Ammon's horn (tissue), 1 donor: ENCODE results near the gene CLEC4C.
"Not testable (repeated sequence)": the region's sequence is repeated elsewhere in the genome, so short reads cannot be mapped to it uniquely, and the experiment has no call there.

Source experiments
- DNase-seq: peaks from one replicate; pipeline ENCODE4 v3.0.0-alpha.2; 2016; ENCODE audit warnings: low spot score

The CLEC4C gene

DNA sequence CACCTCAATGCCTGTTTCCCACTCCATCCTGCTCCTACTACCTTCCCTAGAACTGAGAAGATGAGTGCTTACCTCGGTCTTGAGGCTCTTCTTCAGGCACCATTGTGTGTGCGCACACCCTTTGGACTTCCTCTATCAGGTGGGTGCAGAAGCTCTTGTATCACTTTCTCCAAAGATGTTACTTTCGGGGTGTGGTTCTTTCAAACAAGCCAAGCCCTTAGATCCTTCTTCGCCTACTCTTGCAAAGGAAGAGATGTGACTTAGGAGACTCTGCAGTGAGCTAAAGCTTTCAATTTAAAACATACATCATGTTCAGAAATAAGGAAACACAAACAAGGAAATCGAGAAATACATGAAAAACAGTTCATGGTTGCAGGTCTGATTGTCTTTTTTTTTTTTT lies at the start of gene CLEC4C:
CLEC4C (minus strand) TSS at position 130 of the 400 bp plus-strand sequence; CDS start at position 103, 27 bp downstream.
- no peak for DNase-seq

GRCh38 chr12:7793211-7793610 lies 46.0 kb upstream of the CLEC4C start:
- DNase-seq: no peak

DNA sequence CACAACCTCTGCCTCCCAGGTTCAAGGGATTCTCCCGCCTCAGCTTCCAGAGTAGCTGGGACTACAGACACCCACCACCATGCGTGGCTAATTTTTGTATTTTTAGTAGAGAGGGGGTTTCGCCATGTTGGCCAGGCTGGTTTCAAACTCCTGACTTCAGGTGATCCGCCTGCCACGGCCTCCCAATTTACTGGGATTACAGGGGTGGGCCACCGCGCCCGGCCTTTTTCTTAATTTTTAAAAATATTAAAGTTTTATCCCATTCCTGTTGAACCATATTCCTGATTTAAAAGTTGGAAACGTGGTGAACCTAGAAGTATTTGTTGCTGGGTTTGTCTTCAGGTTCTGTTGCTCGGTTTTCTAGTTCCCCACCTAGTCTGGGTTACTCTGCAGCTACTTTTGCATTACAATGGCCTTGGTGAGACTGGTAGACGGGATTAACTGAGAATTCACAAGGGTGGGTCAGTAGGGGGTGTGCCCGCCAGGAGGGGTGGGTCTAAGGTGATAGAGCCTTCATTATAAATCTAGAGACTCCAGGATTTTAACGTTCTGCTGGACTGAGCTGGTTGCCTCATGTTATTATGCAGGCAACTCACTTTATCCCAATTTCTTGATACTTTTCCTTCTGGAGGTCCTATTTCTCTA lies 41.8 kb upstream of the CLEC4C start, which contains the start of gene NANOG:
NANOG (plus strand) TSS at position 519 of the 645 bp plus-strand sequence. CDS start 213 bp downstream, outside the sequence.
- not testable (repeated sequence) for DNase-seq

DNA sequence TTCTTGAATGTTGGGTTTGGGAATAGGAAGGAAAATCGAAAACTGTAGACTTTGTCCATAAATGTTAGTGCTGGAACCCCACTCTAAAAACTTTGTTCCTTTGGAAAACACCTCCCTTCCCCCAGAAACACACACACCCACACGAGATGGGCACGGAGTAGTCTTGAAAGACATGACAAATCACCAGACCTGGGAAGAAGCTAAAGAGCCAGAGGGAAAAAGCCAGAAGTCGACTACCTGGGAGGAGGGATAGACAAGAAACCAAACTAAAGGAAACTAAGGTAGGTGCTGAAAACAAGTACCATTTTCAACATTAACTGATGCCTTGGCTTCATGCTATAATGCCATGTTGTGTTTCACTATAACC lies 41.1 kb upstream of the CLEC4C start:
- DNase-seq: no peak

DNA sequence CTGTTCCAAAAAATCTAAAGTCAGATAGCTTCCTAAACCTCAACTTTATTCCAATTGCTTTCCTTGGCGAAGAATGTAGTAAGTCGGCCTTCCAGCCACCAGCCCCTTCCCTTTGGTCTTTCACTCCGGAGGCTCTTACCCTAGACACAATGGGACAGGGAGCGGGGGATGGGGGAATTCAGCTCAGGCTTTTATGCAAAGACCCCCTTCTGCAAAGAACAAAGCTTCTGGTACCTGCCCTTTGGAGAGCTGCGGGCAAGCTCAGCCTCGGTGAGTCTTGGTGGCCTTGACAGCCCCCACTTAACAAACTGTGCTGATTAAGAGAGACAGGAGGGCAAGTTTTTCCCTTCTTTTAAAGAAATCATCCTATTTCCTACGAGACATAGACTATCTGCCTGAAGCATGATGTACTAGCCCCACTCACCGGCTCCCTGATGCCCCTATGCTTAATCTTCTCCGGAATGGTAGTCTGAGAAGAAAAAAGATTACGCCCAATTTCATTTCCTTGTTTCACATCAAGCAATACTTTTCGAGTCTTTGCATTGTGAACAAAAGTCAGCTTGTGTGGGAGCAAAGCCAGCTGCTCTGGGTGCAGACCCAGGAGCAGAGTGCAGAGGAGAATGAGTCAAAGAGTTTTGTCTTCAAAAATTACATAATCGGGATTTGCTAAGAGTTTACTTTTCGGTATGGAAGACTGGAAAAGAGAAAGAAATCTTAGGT lies 40.6 kb upstream of the CLEC4C start:
- DNase-seq: no peak

DNA sequence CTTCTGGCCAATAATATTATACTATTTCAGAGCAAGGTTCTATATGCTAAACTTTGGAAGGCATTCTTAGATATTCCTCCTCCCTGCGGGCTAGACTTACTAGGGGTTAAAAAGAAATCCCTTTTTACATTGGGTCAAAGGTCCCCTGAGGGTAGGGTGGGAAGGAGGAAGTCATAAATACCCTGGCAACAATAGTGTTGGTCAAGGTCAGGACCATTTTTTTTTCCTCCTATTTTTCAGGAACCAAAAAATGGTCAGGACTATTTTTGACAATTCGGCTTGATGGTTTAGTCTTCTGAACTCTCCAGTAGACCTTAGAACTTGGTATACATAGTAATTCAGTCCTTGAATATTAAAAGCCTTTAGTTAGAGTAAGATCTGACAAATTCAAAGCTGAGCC lies 37.5 kb upstream of the CLEC4C start:
- DNase-seq: no peak

- not testable (repeated sequence) for DNase-seq
Measured at GRCh38 chr12:7783433-7783832, 36.3 kb upstream of the CLEC4C start.

DNA sequence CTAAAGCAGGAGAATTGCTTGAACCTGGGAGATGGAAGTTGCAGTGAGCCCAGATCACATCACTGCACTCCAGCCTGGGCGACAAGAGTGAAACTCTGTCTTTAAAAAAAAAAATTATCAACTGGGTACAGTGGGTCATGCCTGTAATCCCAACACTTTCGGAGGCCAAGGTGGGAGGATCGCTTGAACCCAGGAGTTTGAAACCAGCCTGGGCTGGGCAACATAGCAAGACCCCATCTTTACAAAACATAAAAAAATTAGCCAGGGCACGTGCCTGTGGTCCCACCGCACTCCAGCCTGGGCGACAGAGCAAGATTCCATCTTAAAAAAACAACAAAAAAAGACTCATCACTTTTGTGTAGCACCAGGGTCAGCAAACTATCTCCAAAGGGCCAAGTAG lies 34.9 kb upstream of the CLEC4C start:
- no peak for DNase-seq

GRCh38 chr12:7781274-7781673 lies 34.1 kb upstream of the CLEC4C start:
- DNase-seq: no peak

DNA sequence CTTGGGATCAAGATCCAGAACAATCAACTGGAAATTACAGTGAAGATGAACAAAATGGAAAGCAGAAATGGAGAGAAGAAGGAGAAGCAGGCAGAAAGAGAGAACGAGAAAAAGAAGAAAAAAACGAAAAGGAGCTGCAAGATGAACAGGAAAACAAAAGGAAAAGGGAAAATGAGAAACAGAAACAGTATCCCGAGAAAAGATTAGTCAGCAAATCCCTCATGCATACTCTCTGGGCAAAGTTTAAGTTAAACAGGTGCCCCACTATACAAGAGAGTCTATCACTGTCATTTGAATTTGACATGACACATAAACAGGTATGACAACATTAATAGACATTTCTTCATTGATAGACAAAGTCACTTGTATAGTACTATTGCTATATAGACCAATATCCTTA lies 22.8 kb upstream of the CLEC4C start:
- DNase-seq: no peak

DNA sequence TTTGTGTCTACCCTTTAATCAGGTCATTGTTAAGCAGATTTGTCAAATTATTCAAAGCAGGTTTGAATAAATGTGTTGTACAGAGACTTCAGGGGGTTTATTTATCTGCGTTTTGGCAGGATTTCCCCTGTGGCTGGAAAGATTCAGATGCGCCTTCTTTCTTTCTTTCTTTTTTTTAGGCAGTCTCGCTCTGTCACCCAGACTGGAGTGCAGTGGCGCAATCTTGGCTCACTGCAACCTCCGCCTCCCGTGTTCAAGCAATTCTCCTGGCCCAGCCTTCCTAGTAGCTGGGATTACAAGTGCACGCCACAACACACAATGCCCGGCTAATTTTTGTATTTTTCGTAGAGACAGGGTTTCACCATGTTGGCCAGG lies 11.6 kb upstream of the CLEC4C start:
- no peak for DNase-seq

DNA sequence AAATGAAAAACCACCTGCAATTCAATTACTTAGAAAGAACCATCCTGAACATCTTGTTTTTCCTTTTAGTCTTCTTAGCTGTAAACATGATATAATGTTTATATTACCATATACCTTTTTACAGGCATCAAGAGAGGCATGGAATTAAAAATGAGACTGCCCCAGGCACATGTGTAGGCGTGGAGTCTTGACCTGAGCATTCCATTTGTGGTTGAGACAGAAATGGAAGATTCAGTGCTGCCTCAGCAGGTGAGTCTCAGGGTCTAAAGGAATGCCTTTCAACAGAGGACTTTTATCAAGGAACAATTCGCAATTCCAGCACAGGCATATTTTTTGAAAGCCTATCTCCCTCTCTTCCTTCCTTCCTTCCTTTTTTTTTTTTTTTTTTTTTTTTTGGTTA lies 9.8 kb upstream of the CLEC4C start:
- DNase-seq: no peak

GRCh38 chr12:7755668-7756067 lies 8.5 kb upstream of the CLEC4C start:
- DNase-seq: not testable (repeated sequence)

DNA sequence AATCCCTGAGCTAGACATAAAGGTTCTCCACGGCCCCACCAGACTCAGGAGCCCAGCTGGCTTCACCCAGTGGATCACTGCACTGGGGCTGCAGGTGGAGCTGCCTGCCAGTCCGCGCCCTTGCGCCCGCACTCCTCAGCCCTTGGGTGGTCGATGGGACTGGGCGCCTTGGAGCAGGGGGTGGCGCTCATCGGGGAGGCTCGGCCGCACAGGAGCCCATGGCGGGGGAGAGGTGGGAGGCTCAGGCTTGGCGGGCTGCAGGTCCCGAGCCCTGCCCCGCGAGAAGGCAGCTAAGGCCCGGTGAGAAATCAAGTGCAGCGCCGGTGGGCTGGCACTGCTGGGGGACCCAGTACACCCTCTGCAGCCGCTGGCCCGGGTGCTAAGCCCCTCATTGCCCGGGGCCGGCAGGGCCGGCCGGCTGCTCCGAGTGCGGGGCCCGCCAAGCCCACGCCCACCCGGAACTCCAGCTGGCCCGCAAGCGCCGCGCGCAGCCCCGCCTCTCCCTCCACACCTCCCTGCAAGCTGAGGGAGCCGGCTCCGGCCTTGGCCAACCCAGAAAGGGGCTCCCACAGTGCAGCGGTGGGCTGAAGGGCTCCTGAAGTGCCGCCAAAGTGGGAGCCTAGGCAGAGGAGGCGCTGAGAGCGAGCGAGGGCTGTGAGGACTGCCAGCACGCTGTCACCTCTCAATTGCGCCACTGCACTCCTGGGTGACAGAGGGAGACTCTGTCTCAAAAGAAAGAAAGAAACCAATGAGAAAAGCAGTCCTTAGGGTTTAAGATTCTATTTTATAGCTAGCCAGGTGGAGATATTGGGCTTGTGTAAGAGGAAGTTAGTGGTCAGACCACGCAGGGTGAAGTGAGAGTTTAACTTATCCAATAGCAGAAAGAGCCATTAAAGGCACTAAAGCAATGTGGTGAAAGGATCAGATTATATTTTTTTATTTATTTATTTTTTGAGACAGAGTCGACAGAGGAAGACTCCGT lies 5.1 kb upstream of the CLEC4C start:
- DNase-seq: not testable (repeated sequence)

- no peak for DNase-seq
Measured at GRCh38 chr12:7751394-7751793, 4.2 kb upstream of the CLEC4C start.

- no peak for DNase-seq
Measured at GRCh38 chr12:7750350-7750749, 3.2 kb upstream of the CLEC4C start.

DNA sequence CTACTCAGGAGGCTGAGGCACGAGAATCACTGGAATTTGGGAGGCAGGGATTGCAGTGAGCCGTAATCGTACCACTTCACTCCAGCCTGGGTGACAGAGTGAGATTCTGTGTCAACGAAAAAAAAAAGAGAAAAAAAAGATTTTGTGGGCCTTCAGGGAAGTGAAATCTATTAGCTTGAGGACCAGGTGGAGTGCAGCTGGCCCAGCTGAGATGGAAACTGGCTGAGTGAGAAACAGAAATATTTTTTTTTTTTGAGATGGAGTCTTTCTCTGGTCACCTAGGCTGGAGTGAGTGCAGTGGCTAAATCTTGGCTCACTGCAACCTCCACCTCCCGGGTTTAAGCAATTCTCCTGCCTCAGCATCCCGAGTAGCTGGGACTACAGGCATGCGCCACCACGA lies 2.3 kb upstream of the CLEC4C start:
- DNase-seq: no peak

- DNase-seq: no peak
Measured at GRCh38 chr12:7748852-7749251, 1.7 kb upstream of the CLEC4C start.

- DNase-seq: no peak
Measured at GRCh38 chr12:7732993-7733392, 14.2 kb downstream of the CLEC4C start.

GRCh38 chr12:7731486-7731885 lies 15.7 kb downstream of the CLEC4C start:
- DNase-seq: no peak

- DNase-seq: not testable (repeated sequence)
Measured at GRCh38 chr12:7730984-7731383, 16.2 kb downstream of the CLEC4C start.

DNA sequence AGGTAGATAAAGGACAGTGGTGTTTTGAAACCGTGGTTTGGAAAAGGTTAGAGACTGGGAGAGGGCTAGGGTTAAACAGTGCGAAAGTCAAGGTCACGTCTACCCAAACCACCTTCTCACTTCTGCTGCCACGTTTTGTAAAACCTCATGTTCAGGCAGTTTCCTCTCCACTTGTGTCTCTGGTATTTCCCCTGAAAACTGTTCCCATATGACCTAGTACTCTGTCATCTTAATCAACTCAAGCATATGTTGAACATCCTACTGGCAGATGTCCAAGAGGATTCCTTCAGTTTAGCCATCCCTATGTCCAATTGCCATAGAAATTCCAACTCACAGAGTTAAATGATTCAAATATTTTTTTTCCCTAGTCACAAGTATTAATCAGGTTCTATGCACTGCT lies 17.4 kb downstream of the CLEC4C start:
- no peak for DNase-seq

DNA sequence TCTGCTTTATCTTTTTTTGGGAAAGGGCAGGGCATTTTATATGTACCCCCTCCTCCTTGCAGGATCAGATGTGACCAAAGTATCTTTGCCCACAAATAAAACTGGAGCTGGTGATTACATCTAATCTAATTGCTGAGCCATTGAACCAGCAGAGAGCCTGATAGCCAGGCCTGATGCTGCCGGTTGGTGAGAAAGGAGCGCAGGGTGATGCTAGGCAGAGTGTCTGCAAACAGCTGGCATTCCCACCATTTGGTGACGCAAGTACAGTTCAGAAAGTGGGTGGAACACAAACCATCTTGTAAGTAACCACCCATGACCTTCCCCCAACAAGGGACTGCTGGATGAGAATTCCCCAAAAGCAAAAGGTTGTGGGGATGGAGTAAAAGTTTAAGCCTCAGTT lies 23.2 kb downstream of the CLEC4C start:
- no peak for DNase-seq
